Fibroblast of villous mesenchyme (primary cell): ENCODE data around the gene SLC6A19. TPM values are rescaled to one million over a fixed set of nuclear protein-coding genes. Genes with fewer than 3 reads are reported as not detected.

Experiments
- DNase-seq: peaks from one replicate; pipeline ENCODE4 v3.0.0-alpha.2; 2010; ENCODE audit warnings: low read depth
- H3K4me3 ChIP-seq: 2 replicates; pipeline ENCODE4 v1.5.1; 2011; ENCODE audit warnings: low read depth, mild to moderate bottlenecking, low read length
- total RNA-seq: library from RNA; depleted of rRNA; stranded (reverse); fragments of >200 nt; gene quantifications from 2 replicates; pipeline ENCODE4 v1.2.3, GENCODE V29; 2012
- TF ChIP-seq, protein P1 (sequence below): IDR thresholded peaks from 2 replicates; pipeline ENCODE4 v1.5.1; 2012; ENCODE audit warnings: low read depth, mild to moderate bottlenecking, low read length; ENCODE audit not compliant: insufficient read depth

SLC6A19 gene
- total RNA-seq, 1 donor: not detected

- H3K4me3 ChIP-seq: no peak overlapping the region
- TF ChIP-seq, protein P1, sequence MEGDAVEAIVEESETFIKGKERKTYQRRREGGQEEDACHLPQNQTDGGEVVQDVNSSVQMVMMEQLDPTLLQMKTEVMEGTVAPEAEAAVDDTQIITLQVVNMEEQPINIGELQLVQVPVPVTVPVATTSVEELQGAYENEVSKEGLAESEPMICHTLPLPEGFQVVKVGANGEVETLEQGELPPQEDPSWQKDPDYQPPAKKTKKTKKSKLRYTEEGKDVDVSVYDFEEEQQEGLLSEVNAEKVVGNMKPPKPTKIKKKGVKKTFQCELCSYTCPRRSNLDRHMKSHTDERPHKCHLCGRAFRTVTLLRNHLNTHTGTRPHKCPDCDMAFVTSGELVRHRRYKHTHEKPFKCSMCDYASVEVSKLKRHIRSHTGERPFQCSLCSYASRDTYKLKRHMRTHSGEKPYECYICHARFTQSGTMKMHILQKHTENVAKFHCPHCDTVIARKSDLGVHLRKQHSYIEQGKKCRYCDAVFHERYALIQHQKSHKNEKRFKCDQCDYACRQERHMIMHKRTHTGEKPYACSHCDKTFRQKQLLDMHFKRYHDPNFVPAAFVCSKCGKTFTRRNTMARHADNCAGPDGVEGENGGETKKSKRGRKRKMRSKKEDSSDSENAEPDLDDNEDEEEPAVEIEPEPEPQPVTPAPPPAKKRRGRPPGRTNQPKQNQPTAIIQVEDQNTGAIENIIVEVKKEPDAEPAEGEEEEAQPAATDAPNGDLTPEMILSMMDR: no peak
- no peak for DNase-seq
These were observed 55.4 kb downstream of the SLC6A19 start for GRCh38 chr5:1256776-1257175.

- no peak overlapping the region for H3K4me3 ChIP-seq
- TF ChIP-seq, protein P1: no peak
- DNase-seq: no peak
These were observed 56.0 kb downstream of the SLC6A19 start for GRCh38 chr5:1257363-1257762.

- H3K4me3 ChIP-seq: no peak overlapping the region
- DNase-seq: no peak
- TF ChIP-seq, protein P1: no peak
These were observed 56.4 kb downstream of the SLC6A19 start for GRCh38 chr5:1257841-1258240.

DNA sequence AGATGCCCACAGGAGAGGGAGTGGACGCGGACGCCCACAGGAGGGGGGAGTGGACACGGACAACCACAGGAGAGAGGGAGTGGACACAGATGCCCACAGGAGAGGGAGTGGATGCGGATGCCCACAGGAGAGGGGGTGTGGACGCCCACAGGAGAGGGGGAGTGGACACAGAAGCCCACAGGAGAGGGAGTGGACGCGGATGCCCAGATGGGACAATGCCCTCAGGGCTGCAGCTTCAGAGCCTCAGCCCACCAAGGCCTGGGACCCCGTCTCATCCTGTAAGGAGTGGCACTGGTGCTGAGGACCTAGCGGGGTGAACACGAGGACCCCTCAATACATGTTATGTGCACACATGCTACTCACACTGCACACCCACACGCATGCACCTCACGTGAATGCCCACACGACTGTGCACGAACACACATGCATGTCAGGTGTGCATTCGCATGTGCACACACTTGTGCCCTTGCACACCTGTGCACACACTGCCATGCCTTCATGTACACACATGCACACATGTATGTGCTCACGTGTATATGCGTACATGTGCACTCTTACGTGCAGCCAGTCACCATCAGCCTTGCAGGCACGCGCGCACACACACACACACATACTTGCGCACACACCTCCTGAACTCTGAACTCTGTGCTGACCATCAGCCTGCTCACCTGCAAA, 58.5 kb downstream of the SLC6A19 start:
- TF ChIP-seq, protein P1: no peak
- H3K4me3 ChIP-seq: no peak overlapping the region
- DNase-seq: no peak

- no peak for DNase-seq
- TF ChIP-seq, protein P1: no peak
- no peak overlapping the region for H3K4me3 ChIP-seq
These were observed 60.2 kb downstream of the SLC6A19 start for GRCh38 chr5:1261643-1262042.

DNA sequence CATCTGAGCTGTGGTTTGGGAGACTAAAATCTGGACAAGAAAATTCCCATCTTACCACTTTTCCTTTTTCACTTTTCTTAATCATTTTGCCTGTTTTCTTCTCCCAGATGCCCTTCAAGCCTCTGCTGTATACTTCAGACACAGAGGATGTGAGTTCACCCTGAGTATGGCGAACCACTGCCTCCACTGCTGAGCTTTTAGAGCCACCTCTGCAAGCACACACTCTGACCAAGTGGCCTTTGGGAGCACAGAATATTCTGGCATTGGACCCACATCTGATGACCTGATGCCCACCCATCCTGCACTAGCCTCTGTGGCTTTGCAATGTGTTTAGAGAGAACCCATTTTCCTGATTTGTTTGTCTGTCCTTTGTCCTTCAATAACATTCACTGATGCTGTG, 61.0 kb downstream of the SLC6A19 start:
- TF ChIP-seq, protein P1: no peak
- no peak for DNase-seq
- H3K4me3 ChIP-seq: no peak overlapping the region

DNA sequence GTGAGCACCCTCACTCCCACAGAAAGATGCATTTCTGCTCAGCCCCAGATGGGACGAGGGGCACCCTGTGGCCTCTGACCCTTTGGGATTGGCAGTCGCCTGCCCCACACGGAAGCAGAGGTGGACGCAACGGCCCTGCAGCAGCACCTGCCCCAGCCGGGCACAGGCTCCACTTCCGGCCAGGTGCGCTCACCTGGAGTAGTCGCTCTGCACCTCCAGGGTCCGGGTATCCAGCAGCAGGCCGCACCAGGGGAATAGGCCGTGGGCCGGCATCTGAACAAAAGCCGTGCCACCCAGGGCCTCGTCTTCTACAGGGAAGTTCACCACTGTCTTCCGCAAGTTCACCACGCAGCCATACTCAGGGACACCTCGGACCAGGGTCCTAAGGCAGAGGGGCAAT, 62.8 kb downstream of the SLC6A19 start:
- TF ChIP-seq, protein P1: no peak
- H3K4me3 ChIP-seq: no peak overlapping the region
- DNase-seq: no peak
